Adrenal gland (tissue), 5 donors: ENCODE measurements around the gene OR14K1.

Experiments
- CTCF ChIP-seq, 6 experiments: fragments of 450-650 bp in 4 of 6; fragments of 200-600 bp in 2 of 6; sonication (generic) in 1 of 6; IDR thresholded peaks; 1 replicate in 5 of 6; 2 replicates in 1 of 6; pipeline versions ENCODE4 v1.5.1 to v1.8.0; 2016 to 2021; ENCODE audit warnings: antibody characterized with exemption in 6 of 6, mild to moderate bottlenecking in 2 of 6, moderate library complexity in 1 of 6
- POLR2A ChIP-seq, 2 donors: fragments of 450-650 bp; IDR thresholded peaks; one replicate each; pipeline ENCODE4 v1.6.1; 2017; ENCODE audit warnings: antibody characterized with exemption in 2 of 2, mild to moderate bottlenecking in 2 of 2, moderate library complexity in 1 of 2
- donor health status: DM: no; HTN: no; CAD: no.

- TF ChIP-seq CTCF (IDR thresholded peaks at IDR 0.05) (no peak), POLR2A (IDR thresholded peaks at IDR 0.05) (no peak)
Observed at GRCh38 chr1:247749870-247750269, 11.5 kb downstream of the OR14K1 start.
